ENCODE results near the gene NYNRIN.

Gene NYNRIN

GRCh38 chr14:24431569-24432258, 32.9 kb downstream of the NYNRIN start:
- DNase-seq (ENCODE audit: low spot score in 2 of 2): peak; percentile 92 to 97
- Histone ChIP-seq H3K9me3 (no peaks in the 10 kb centered on the region), H3K4me3 (no peak overlapping the region; the same call in 1 of the 2 replicates), H3K36me3 (replicated peaks) (peaks cover 23% of the 10 kb centered on the region), H3K4me1 (peaks cover 13% of the 10 kb centered on the region), H3K27me3 (ENCODE audit: low read depth) (no peaks in the 10 kb centered on the region)
- in situ Hi-C loops (cut with MboI; ENCODE audit: low sequenced_read_pairs): loop anchor here (5.0 kb wide), 2 partner anchors 99 to 189 kb away; partner anchors contain the start of gene TINF2

GRCh38 chr14:24432259-24433131, 33.7 kb downstream of the NYNRIN start:
- H3K27me3 ChIP-seq (ENCODE audit: low read depth): no peaks in the 10 kb centered on the region
- peaks cover 13% of the 10 kb centered on the region for H3K4me1 ChIP-seq
- no peaks in the 10 kb centered on the region for H3K9me3 ChIP-seq
- in situ Hi-C loops (cut with MboI; ENCODE audit: low sequenced_read_pairs): loop anchor here (5.0 kb wide), 2 partner anchors 100 to 190 kb away; partner anchors contain the start of gene TINF2
- DNase-seq (ENCODE audit: low spot score in 2 of 2): no peak
- peaks cover 31% of the 10 kb centered on the region for H3K36me3 ChIP-seq (replicated peaks)
- no peak overlapping the region for H3K4me3 ChIP-seq

GRCh38 chr14:24434036-24434435, 35.2 kb downstream of the NYNRIN start:
- peaks cover 13% of the 10 kb centered on the region for H3K4me1 ChIP-seq
- DNase-seq (ENCODE audit: low spot score in 2 of 2): no peak
- in situ Hi-C loops (cut with MboI; ENCODE audit: low sequenced_read_pairs): loop anchor here (5.0 kb wide), 2 partner anchors 102 to 192 kb away; partner anchors contain the start of gene TINF2
- H3K4me3 ChIP-seq: no peak overlapping the region
- no peaks in the 10 kb centered on the region for H3K9me3 ChIP-seq
- peaks cover 46% of the 10 kb centered on the region for H3K36me3 ChIP-seq (replicated peaks)
- H3K27me3 ChIP-seq (ENCODE audit: low read depth): no peaks in the 10 kb centered on the region

GRCh38 chr14:24434676-24435075, 35.9 kb downstream of the NYNRIN start:
- in situ Hi-C loops (cut with MboI; ENCODE audit: low sequenced_read_pairs): loop anchor here (5.0 kb wide), 2 partner anchors 102 to 192 kb away; partner anchors contain the start of gene TINF2
- H3K4me3 ChIP-seq: no peak overlapping the region
- peaks cover 53% of the 10 kb centered on the region for H3K36me3 ChIP-seq (replicated peaks)
- no peak for DNase-seq (ENCODE audit: low spot score in 2 of 2)
- H3K9me3 ChIP-seq: no peaks in the 10 kb centered on the region
- no peaks in the 10 kb centered on the region for H3K27me3 ChIP-seq (ENCODE audit: low read depth)
- peaks cover 8% of the 10 kb centered on the region for H3K4me1 ChIP-seq

- H3K9me3 ChIP-seq: no peaks in the 10 kb centered on the region
- in situ Hi-C loops (cut with MboI; ENCODE audit: low sequenced_read_pairs): no loop called here
- H3K36me3 ChIP-seq (replicated peaks): peaks cover 56% of the 10 kb centered on the region
- peaks cover 8% of the 10 kb centered on the region for H3K4me1 ChIP-seq
- H3K4me3 ChIP-seq: no peak overlapping the region
- H3K27me3 ChIP-seq (ENCODE audit: low read depth): no peaks in the 10 kb centered on the region
- DNase-seq (ENCODE audit: low spot score in 2 of 2): no peak
Observed at GRCh38 chr14:24435192-24435810, 36.5 kb downstream of the NYNRIN start.

- in situ Hi-C loops (cut with MboI; ENCODE audit: low sequenced_read_pairs): no loop called here
Observed at GRCh38 chr14:24435998-24436354, 37.2 kb downstream of the NYNRIN start.

GRCh38 chr14:24436355-24437019, 37.7 kb downstream of the NYNRIN start:
- in situ Hi-C loops (cut with MboI; ENCODE audit: low sequenced_read_pairs): no loop called here
- no peak overlapping the region for H3K4me3 ChIP-seq
- no peaks in the 10 kb centered on the region for H3K27me3 ChIP-seq (ENCODE audit: low read depth)
- no peaks in the 10 kb centered on the region for H3K9me3 ChIP-seq
- DNase-seq (ENCODE audit: low spot score in 2 of 2): peak; percentile 55 to 56
- peaks cover 65% of the 10 kb centered on the region for H3K36me3 ChIP-seq (replicated peaks)
- peaks cover 6% of the 10 kb centered on the region for H3K4me1 ChIP-seq

More at GRCh38 chr14:24435998-24436354, 37.2 kb downstream of the NYNRIN start:
- Histone ChIP-seq H3K9me3 (no peaks in the 10 kb centered on the region), H3K4me1 (peaks cover 6% of the 10 kb centered on the region), H3K4me3 (no peak overlapping the region), H3K27me3 (ENCODE audit: low read depth) (no peaks in the 10 kb centered on the region), H3K36me3 (replicated peaks) (peaks cover 60% of the 10 kb centered on the region)
- DNase-seq (ENCODE audit: low spot score in 2 of 2): no peak

GRCh38 chr14:24437020-24437735, 38.4 kb downstream of the NYNRIN start:
- H3K9me3 ChIP-seq: no peaks in the 10 kb centered on the region
- DNase-seq (ENCODE audit: low spot score in 2 of 2): no peak
- H3K27me3 ChIP-seq (ENCODE audit: low read depth): no peaks in the 10 kb centered on the region
- in situ Hi-C loops (cut with MboI; ENCODE audit: low sequenced_read_pairs): no loop called here
- peaks cover 9% of the 10 kb centered on the region for H3K4me1 ChIP-seq
- H3K4me3 ChIP-seq: no peak overlapping the region
- peaks cover 65% of the 10 kb centered on the region for H3K36me3 ChIP-seq (replicated peaks)

GRCh38 chr14:24437736-24438067, 38.9 kb downstream of the NYNRIN start:
- H3K4me3 ChIP-seq: no peak overlapping the region
- no peaks in the 10 kb centered on the region for H3K9me3 ChIP-seq
- peaks cover 9% of the 10 kb centered on the region for H3K4me1 ChIP-seq
- H3K27me3 ChIP-seq (ENCODE audit: low read depth): no peaks in the 10 kb centered on the region
- in situ Hi-C loops (cut with MboI; ENCODE audit: low sequenced_read_pairs): no loop called here
- peaks cover 61% of the 10 kb centered on the region for H3K36me3 ChIP-seq (replicated peaks)
- no peak for DNase-seq (ENCODE audit: low spot score in 2 of 2)

GRCh38 chr14:24438223-24439097, 39.7 kb downstream of the NYNRIN start:
- no peak for DNase-seq (ENCODE audit: low spot score in 2 of 2)
- Histone ChIP-seq H3K4me1 (peaks cover 12% of the 10 kb centered on the region), H3K9me3 (no peaks in the 10 kb centered on the region), H3K36me3 (replicated peaks) (peaks cover 54% of the 10 kb centered on the region), H3K4me3 (no peak overlapping the region), H3K27me3 (ENCODE audit: low read depth) (no peaks in the 10 kb centered on the region)
- in situ Hi-C loops (cut with MboI; ENCODE audit: low sequenced_read_pairs): no loop called here

GRCh38 chr14:24439257-24439656, 40.5 kb downstream of the NYNRIN start:
- in situ Hi-C loops (cut with MboI; ENCODE audit: low sequenced_read_pairs): no loop called here
- no peak for DNase-seq (ENCODE audit: low spot score in 2 of 2)

GRCh38 chr14:24439830-24440605, 41.2 kb downstream of the NYNRIN start:
- in situ Hi-C loops (cut with MboI; ENCODE audit: low sequenced_read_pairs): no loop called here
- Histone ChIP-seq H3K27me3 (ENCODE audit: low read depth) (no peaks in the 10 kb centered on the region), H3K4me3 (no peak overlapping the region), H3K9me3 (no peaks in the 10 kb centered on the region), H3K4me1 (peaks cover 14% of the 10 kb centered on the region), H3K36me3 (replicated peaks) (peaks cover 54% of the 10 kb centered on the region)
- no peak for DNase-seq (ENCODE audit: low spot score in 2 of 2)

More at GRCh38 chr14:24439257-24439656, 40.5 kb downstream of the NYNRIN start:
- no peaks in the 10 kb centered on the region for H3K9me3 ChIP-seq
- peaks cover 14% of the 10 kb centered on the region for H3K4me1 ChIP-seq
- no peak overlapping the region for H3K4me3 ChIP-seq
- H3K36me3 ChIP-seq (replicated peaks): peaks cover 54% of the 10 kb centered on the region
- H3K27me3 ChIP-seq (ENCODE audit: low read depth): no peaks in the 10 kb centered on the region
